ENCODE measurements around the gene KRT222. TPM values are rescaled to one million over a fixed set of nuclear protein-coding genes. Genes with fewer than 3 reads are reported as not detected.

Gene KRT222
- total RNA-seq, result 0.20 and 0.37 TPM in 2 replicates

GRCh38 chr17:40664582-40665333 lies at the start of gene KRT222:
Gene KRT222 (minus strand): TSS chr17:40665177. CDS start chr17:40665099, 78 bp downstream.

GRCh38 chr17:40703652-40704051 lies 38.7 kb upstream of the KRT222 start, which contains the start of gene KRT24:
Gene KRT24 (minus strand): TSS chr17:40703752. CDS start chr17:40703693, 59 bp downstream.

GRCh38 chr17:40647624-40648383 lies 17.2 kb downstream of the KRT222 start, which contains the start of gene SMARCE1:
Gene SMARCE1 (minus strand): TSS chr17:40647818. CDS start chr17:40645802, 2,016 bp downstream.

Other genes starting within 250 kb of the KRT222 start
- gene TOP2A, start 247.3 kb downstream of the KRT222 start, total RNA-seq, result 90.4 and 113 TPM in 2 replicates
- 146 and 153 TPM in 2 replicates for gene IGFBP4, start 221.7 kb downstream of the KRT222 start, total RNA-seq
- under 0.01 TPM in 1 of 2 replicates, not detected in the other for gene TNS4, start 163.6 kb downstream of the KRT222 start, total RNA-seq
- not detected in 2 replicates for gene CCR7, start 99.7 kb downstream of the KRT222 start, total RNA-seq
- 70.2 TPM in 2 replicates for gene SMARCE1, start 17.4 kb downstream of the KRT222 start, total RNA-seq
- not detected in 2 replicates for gene KRT24, start 38.6 kb upstream of the KRT222 start, total RNA-seq
- gene KRT25, start 90.2 kb upstream of the KRT222 start, total RNA-seq, result not detected in 2 replicates
- not detected in 2 replicates for gene KRT26, start 107.0 kb upstream of the KRT222 start, total RNA-seq
- gene KRT27, start 117.4 kb upstream of the KRT222 start, total RNA-seq, result not detected in 2 replicates
- not detected in 2 replicates for gene KRT28, start 134.8 kb upstream of the KRT222 start, total RNA-seq
- 0.37 and 2.2 TPM in 2 replicates for gene KRT10, start 157.4 kb upstream of the KRT222 start, total RNA-seq
- gene KRT12, start 202.0 kb upstream of the KRT222 start, total RNA-seq, result not detected in 2 replicates
- not detected in 2 replicates for gene KRT20, start 220.1 kb upstream of the KRT222 start, total RNA-seq

All from subcutaneous preadipocyte (primary cell).